HG03558 (cell line): ENCODE results near the gene PALM.

Experiments
- ATAC-seq: cut with Tn5 transposase; IDR thresholded peaks from one replicate; pipeline ENCODE4 v1.9.1; 2021; ENCODE audit warnings: moderate number of reproducible peaks; ENCODE audit not compliant: unreplicated experiment; ENCODE audit errors: extremely low read depth

PALM gene

GRCh38 chr19:796692-797527 lies 88.2 kb downstream of the PALM start, which contains the start of gene PTBP1:
Gene PTBP1 (plus strand): TSS chr19:797452. CDS start chr19:797498, 46 bp downstream.
- ATAC-seq, result peak; percentile 58
